NCI-H2196 treated with DMSO at 0.1 percent for 48 hours (cell line): ENCODE results near the gene CDIPT.
A peak's percentile ranks its signal among the peaks of the same experiment; 100 is the strongest.

Experiments
- DNase-seq: peaks from one replicate; lab custom pipeline; 2025; ENCODE audit not compliant: unreplicated experiment; lab: John Stamatoyannopoulos, UW

The CDIPT gene

DNA sequence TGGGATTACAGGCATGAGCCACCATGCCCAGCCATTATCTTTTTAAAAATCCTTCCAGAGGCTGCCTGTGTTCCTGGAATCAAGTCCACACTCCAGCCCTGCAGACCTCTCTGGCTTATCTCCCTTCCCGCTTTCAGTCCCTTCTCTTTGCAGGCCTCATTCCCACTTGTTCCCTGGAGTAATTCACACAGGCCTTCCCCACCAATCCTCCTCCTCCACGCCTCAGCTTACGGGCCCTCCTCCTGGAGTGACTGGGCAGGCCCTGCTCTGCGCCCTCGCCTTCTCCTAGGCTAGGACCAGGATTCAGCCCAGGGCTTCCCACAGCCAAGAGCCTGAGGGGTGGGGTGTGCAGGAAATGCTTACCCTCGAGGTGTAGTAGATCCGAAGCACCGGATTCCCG, 2.8 kb downstream of the CDIPT start:
- no peak for DNase-seq

GRCh38 chr16:29858974-29859373, 4.1 kb downstream of the CDIPT start:
- DNase-seq: no peak

DNA sequence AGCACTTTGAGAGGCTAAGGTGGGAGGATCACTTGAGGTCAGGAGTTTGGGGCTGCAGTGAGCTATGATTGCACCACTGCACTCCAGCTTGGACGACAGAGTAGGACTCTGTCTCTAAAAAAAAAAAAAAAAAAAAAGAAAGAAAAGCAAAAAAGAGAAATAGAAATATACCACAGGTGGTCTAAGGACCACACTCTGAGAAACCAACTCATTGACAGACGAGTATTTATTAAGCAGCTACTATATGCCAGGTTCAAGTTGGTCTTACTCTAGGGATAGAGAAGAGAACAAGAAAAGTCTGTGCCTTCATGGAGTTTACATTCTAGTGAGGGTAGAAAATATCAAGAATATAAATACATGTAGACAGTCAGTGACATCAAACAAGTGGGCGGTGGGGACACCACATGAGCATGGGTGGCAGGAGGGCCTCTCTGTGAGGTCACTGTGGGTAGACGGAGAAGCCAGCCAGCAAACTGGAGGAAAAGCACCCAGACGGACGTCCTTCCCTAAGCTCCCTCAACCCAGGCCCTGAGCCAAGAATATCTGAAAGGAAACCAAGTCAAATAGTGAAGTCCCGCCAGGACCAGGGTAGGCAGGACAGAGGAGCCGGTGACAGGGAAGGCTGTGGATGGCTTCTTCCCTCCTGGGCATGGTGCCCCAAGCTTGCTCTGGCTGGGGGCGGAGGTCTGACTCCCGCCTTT, 4.7 kb downstream of the CDIPT start:
- DNase-seq: no peak

GRCh38 chr16:29857133-29857760, 5.8 kb downstream of the CDIPT start:
- no peak for DNase-seq

DNA sequence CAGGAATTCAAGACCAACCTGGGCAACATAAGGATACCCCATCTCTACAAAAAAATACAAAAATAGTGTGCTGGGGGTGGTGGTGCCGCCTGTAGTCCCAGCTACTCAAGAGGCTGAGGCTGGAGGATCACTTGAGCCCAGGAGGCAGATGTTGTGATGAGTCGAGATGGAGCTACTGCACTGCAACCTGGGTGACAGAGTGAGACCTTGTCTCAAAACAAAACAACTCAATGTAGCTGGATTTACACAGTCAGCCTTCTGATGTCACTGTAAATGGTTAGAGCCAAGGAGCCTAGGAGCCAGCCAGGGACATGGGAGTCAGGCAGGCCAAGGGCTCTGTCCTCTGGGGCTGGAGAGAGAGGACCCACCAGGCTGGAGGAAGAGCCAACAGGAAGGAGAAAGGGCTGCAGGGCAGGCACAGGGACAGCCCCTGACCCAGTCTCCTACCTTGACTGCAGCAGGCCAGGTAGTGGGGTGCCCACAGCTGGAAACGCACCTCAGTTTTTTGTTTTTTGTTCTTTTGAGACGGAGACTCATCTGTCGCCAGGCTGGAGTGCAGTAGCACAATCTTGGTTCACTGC, 8.4 kb downstream of the CDIPT start:
- DNase-seq: no peak

GRCh38 chr16:29852654-29853053, 10.4 kb downstream of the CDIPT start:
- DNase-seq: no peak

- DNase-seq: no peak
Observed at GRCh38 chr16:29850998-29851397, 12.0 kb downstream of the CDIPT start.

- no peak for DNase-seq
Observed at GRCh38 chr16:29849505-29849904, 13.5 kb downstream of the CDIPT start.

DNA sequence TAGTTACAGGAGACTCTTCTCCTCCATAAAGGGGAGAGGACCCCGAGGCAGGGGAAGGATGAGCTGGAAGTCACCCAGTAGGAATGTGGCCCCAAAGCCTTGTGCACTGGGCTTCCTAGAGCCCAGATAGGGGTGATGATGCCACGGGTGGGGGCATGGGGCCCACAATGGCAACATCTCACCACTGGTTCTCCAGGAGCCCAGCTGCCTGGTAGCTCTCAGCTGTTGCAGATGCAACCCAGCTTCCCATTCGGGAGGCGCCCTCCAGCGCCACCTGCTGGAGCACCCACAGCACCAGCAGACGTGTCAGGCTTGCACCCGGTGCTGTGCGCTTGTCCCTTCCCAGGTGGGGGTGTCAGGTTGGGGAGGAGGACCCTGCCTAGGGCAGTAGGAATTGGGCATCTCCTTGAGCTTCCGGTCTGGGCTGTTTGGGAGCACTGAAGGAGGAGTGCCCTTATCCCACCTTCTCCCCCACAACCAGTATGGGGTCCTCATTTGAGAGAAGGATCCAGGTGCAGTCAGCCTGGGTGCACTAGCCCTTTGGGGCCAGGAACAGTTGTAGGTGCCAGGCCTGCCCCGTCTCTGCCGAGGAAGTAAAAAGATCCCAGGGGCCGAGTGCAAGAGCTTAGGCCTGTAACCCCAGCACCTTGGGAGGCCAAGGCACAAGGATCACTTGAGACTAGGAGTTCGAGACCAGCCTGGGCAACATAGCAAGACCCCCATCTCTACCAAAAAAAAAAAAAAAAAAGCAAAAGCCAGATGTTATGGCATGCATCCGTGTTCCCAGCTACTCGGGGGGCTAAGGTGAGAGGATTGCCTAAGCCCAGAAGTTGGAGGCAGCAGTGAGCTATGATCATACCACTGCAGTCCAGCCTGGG, 14.4 kb downstream of the CDIPT start:
- DNase-seq: peak; percentile 27

- DNase-seq: no peak
Observed at GRCh38 chr16:29845656-29846055, 17.4 kb downstream of the CDIPT start.

- no peak for DNase-seq
Observed at GRCh38 chr16:29844575-29845331, 18.3 kb downstream of the CDIPT start.

DNA sequence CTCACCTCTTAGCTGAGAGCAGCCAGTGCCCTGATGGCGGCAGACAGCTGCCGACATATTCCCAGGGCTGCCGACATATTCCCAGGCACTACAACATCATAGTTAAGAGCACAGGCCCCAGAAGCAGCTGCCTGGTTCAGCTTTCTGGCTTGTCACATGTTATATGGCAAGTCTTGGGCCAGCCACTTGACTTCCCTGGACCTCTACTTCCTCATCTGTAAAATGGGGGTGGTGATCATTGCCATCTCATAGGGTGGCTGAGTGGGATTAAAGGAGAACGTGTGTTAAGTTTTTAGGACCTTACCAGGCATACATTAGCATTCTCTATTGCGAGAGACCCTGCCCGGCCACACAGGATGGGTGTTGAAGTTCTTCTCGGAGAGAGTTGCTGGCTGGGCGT, 19.1 kb downstream of the CDIPT start:
- no peak for DNase-seq

- no peak for DNase-seq
Observed at GRCh38 chr16:29842732-29843346, 20.2 kb downstream of the CDIPT start.

DNA sequence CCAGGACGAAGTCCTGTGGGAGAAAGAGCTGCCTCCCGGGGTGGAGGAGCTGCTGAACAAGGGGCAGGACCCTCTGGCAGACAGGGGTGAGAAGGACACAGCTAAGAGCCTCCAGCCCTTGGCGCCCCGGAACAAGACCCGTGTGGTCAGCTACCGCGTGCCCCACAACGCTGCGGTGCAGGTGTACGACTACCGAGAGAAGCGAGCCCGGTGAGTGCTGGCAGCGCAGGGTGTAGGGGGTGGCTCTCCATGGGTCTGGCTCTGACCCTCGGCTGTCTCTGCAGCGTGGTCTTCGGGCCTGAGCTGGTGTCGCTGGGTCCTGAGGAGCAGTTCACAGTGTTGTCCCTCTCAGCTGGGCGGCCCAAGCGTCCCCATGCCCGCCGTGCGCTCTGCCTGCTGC, 21.4 kb downstream of the CDIPT start:
- no peak for DNase-seq

DNA sequence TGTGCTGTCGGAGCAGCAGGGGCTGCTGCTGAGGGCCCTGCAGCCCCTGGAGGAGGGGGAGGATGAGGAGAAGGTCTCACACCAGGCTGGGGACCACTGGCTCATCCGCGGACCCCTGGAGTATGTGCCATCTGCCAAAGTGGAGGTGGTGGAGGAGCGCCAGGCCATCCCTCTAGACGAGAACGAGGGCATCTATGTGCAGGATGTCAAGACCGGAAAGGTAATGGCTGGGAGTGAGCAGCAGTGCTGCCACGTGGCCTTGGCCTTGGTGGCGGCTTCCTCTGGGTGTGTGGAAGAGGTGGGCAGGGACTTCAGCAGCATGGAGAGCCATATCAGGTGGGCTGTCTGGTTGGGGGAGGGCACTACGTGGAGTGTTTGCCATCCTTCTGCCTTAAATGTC, 22.8 kb downstream of the CDIPT start:
- no peak for DNase-seq

- no peak for DNase-seq
Observed at GRCh38 chr16:29839822-29840221, 23.2 kb downstream of the CDIPT start.

DNA sequence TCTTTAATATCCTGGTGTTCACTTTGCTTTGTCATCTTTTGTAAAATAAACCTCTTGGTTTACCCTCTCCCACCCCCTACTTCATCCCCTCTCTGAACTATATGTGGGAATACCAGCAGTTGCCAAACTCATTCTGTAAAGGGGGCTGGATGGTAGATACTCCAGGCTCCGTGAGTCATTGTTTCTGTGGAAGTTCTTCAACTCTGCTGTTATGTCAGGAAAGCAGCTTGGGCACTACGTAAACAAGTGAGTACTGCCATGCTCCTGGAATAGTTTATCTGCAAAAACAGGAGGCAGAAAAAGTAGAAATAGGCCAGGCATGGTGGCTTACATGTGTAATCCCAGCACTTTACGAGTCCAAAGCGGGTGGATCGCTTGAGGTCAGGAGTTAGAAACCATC, 25.2 kb downstream of the CDIPT start:
- DNase-seq: no peak

- no peak for DNase-seq
Observed at GRCh38 chr16:29836623-29837022, 26.4 kb downstream of the CDIPT start.

GRCh38 chr16:29835926-29836325, 27.1 kb downstream of the CDIPT start:
- DNase-seq: no peak

DNA sequence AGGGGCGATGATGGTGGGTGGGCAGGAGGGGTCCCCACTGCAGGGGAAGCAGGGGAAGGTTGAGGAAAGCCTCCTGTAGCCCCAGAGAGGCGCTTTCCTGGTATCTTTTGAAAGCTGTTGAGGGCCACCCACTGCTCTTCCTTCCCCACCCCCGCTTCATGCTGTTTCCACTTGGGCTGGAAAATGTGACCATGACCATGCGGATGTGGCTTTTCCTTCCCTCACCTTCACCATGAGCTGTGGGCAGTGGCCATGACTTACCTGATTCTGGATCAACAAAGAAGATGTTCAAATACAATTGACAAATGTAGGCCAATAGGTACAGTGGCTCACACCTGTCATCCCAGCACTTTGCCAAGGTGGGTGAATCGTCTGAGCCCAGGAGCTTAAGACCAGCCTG, 28.9 kb downstream of the CDIPT start:
- no peak for DNase-seq
